Measurements from ENCODE around the gene DCAF6.

Gene DCAF6

GRCh38 chr1:168095476-168095875, 159.0 kb downstream of the DCAF6 start:
- no peak for DNase-seq (ENCODE audit: low read depth)
- no peak for TF ChIP-seq CTCF (IDR thresholded peaks at IDR 0.05; ENCODE audit: control insufficient read depth, insufficient read depth, low read depth, low read length, missing control alignments)

GRCh38 chr1:168096296-168097165, 160.0 kb downstream of the DCAF6 start:
- DNase-seq (ENCODE audit: low read depth): no peak
- TF ChIP-seq CTCF (IDR thresholded peaks at IDR 0.05; ENCODE audit: control insufficient read depth, insufficient read depth, low read depth, low read length, missing control alignments): no peak
- H3K4me3 ChIP-seq (ENCODE audit: control insufficient read depth, low read depth, low read length): no peak overlapping the region

More at GRCh38 chr1:168095476-168095875, 159.0 kb downstream of the DCAF6 start:
- H3K4me3 ChIP-seq (ENCODE audit: control insufficient read depth, low read depth, low read length): no peak overlapping the region

GRCh38 chr1:168097921-168098528, 161.5 kb downstream of the DCAF6 start:
- TF ChIP-seq CTCF (IDR thresholded peaks at IDR 0.05; ENCODE audit: control insufficient read depth, insufficient read depth, low read depth, low read length, missing control alignments): no peak
- no peak overlapping the region for H3K4me3 ChIP-seq (ENCODE audit: control insufficient read depth, low read depth, low read length)
- no peak for DNase-seq (ENCODE audit: low read depth)

GRCh38 chr1:168098534-168099320, 162.2 kb downstream of the DCAF6 start:
- no peak for DNase-seq (ENCODE audit: low read depth)
- no peak for TF ChIP-seq CTCF (IDR thresholded peaks at IDR 0.05; ENCODE audit: control insufficient read depth, insufficient read depth, low read depth, low read length, missing control alignments)
- H3K4me3 ChIP-seq (ENCODE audit: control insufficient read depth, low read depth, low read length): no peak overlapping the region

GRCh38 chr1:168099337-168099801, 162.9 kb downstream of the DCAF6 start:
- TF ChIP-seq CTCF (IDR thresholded peaks at IDR 0.05; ENCODE audit: control insufficient read depth, insufficient read depth, low read depth, low read length, missing control alignments): no peak
- H3K4me3 ChIP-seq (ENCODE audit: control insufficient read depth, low read depth, low read length): no peak overlapping the region

GRCh38 chr1:168100315-168101002, 164.0 kb downstream of the DCAF6 start:
- no peak overlapping the region for H3K4me3 ChIP-seq (ENCODE audit: control insufficient read depth, low read depth, low read length)
- no peak for DNase-seq (ENCODE audit: low read depth)
- TF ChIP-seq CTCF (IDR thresholded peaks at IDR 0.05; ENCODE audit: control insufficient read depth, insufficient read depth, low read depth, low read length, missing control alignments): no peak

More at GRCh38 chr1:168099337-168099801, 162.9 kb downstream of the DCAF6 start:
- DNase-seq (ENCODE audit: low read depth): no peak

All from AG09309 (cell line).